ENCODE data around the gene EID3.
"Not testable (repeated sequence)": the region's sequence is repeated elsewhere in the genome, so short reads cannot be mapped to it uniquely, and the experiment has no call there.

EID3 gene

DNA sequence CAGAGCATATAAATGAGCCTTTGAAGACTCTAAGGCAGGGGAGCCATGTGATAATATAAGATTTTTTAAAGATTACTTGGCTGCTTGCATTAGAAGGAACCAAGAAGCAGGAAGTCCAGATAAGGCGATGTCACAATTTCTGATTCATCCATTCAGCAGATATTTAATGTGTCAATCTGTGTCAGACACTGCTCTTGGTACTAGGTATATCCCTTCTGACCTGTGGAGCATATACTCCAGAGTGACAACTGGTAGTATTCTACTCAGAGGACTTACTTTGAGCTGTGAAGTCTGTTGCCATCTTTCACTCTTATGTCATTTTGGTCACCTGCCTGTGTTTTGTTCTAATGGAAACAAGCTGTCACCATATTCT lies 10.7 kb downstream of the EID3 start:
- DNase-seq: no peak

DNA sequence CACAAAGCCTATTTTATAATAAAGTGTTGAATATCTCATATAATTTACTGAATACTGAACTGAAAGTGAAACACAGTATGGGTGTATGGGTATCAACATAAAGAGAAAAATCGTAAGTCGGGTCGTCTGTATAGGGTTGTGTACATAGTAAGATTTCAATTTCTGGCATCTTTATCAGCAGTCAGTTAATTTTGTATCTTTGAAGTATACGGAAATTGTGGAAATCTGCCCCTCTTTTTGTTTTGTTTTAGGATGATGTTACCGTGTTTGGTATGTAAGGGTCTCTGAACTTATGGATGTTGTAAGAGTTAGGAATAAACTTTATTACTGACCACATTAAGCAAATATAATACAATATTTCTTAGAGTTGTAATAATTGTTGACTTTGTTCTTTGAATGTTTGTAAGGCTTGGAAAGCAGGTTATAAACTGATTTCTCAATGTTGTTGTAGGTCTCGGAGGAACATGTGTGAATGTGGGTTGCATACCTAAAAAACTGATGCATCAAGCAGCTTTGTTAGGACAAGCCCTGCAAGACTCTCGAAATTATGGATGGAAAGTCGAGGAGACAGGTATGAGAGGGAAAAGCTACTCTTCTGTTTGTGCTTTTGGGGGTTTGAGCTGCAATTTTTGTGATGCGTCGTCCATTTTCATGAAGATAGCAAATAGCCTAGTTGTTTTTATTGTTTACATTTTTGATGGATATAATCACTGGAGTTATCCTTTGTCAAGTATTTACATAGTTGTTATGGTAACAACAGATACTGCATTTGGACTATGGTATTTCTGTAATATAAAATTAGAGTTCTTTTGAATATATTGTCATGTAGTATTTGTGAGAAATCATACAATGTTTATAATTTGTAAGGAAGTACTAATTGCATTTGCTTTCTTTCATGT lies 12.0 kb downstream of the EID3 start:
- no peak for DNase-seq

DNA sequence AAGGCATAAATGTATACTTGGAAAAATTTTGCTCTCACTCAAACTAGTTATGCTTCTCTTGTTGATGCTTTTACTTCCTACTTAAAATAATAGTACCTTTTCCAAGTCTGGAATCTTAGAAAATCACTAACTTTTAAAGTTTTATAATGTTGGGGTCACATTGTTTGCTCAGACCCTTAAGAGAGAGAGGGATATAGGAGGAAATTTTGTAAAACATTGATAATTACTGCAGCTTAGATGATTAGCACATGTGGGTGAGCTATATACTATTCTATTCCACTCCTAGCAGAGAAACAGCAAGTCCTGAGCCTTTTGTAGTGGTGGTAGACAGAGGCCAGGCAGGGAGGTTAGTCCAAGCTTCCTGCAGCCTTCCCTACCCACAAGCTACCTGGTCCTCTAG lies 13.4 kb downstream of the EID3 start:
- DNase-seq: no peak

DNA sequence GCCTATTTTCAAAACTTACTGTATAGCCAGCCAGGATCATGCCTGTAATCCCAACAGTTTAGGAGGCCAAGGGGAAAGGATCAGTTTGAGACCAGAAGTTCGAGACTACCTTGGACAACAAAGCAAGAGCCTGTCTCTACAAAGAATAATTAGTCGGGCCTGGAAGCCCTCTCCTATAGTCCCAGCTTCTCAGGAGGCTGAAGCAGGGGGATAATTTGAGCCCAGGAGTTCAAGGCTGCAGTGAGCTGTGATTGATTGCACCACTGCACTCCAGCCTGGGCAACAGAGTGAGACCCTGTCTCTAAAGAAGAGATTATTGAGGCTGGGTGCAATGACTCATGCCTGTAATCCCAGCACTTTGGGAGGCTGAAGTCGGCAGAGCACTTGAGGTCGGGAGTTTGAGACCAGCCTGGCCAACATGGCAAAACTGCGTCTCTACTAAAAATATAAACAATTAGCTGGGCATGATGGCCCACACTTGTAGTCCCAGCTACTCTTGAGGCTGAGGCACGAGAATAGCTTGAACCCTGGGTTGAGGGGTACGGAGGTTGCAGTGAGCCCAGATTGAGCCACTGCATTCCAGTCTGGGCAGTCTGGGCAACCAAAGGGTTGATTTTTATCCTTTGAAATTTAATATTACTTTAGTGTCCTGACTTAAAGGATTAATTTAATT lies 14.1 kb downstream of the EID3 start:
- no peak for DNase-seq

DNA sequence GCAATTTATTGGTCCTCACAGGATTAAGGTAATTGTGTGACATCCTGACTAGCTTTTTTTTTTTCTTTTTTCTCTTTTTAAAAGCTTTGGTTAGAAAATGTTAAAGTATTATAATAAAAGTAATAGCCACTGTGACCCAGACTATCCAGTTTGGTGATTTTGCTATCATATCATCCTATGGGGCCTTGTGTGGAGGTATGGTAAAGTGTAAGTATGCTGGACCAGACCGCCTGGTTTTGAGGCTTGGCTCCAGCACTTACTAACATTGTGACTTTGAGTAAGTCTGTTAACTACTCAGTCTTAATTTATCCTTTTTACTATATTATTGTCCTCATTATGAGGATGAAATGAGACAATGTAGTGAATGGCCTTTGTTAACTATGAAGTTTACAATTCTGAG lies 15.5 kb downstream of the EID3 start:
- DNase-seq: no peak

DNA sequence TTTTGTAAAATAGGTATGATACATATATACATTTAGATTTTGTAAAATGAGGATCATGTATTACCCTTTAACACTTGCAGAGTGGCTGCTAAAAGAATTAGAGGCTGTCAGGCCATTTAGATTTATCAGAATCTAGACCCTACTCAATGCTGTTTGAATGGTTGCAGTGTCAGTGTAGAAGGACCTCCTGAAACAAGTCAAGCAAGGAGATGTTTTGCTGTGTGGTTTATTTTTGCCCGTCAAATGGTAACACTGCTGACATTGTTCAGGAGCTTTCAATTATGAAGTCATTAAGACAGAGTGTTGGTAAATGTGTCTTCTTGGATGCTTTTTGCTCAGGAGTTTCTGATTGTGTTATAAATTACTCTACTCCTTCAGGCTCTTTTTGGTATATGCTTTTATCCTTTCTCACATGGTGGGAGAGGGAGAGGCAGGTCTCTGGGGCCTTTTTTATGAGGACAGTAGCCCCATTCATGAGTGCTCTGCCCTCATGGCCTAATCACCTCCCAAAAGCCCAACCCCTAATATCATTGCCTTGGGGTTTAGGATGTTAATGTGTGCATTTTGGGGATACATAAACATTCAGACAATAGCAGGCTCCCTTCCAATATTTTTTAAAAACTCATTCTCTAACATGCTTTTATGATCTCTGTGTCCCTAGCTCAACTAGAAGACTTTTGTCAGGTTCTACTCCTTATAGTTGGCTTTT lies 16.5 kb downstream of the EID3 start:
- no peak for DNase-seq

DNA sequence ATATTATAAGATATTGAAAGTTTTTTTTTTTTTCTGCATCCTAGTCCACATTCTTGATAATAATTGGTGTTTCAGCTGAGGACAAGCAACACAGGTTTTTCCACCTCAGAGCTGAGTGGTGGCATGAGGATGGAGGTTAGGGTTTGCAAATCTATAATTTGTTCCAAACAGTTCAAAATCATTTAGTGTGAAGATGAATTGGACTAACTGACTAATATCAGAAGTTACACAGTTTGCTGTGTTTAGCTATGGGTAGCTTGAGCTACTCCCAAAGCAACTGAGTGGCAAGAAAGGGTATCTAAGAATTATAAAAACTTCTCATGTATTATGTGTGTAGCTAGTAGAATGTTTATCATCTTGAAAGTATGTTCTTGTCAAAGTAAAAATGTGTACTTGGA lies 17.1 kb downstream of the EID3 start:
- DNase-seq: no peak

DNA sequence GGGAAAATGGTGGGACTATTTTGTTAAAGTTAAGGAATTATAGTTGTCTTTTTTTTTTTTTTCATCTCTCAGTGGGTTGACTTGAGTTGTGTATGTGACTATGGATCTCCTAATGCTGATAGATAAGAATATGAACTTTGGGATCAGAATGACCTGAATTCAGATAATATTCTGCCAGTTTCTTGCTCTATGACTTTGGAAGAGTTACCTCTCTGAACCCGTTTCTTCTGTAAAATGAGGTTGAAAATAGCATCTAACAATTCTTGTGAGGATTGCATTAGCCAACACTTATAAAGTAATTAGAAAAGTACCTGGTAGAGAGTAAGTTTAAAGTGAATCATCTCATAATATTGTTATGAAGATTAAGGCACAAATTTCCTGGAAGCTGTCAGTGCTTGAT lies 18.4 kb downstream of the EID3 start:
- DNase-seq: no peak

DNA sequence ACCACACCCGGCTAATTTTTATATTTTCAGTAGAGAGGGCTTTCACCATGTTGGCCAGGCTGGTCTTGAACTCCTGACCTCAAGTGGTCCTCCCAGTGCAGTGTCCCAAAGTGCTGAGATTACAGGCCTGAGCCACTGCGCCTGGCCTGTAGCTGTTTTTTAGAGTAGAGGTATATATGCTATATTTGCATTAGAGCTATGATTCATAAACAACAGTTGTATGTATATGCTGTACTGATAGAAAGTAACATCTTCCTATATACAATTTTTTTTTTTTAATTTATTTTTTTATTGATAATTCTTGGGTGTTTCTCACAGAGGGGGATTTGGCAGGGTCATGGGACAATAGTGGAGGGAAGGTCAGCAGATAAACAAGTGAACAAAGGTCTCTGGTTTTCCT lies 19.0 kb downstream of the EID3 start:
- DNase-seq: not testable (repeated sequence)

DNA sequence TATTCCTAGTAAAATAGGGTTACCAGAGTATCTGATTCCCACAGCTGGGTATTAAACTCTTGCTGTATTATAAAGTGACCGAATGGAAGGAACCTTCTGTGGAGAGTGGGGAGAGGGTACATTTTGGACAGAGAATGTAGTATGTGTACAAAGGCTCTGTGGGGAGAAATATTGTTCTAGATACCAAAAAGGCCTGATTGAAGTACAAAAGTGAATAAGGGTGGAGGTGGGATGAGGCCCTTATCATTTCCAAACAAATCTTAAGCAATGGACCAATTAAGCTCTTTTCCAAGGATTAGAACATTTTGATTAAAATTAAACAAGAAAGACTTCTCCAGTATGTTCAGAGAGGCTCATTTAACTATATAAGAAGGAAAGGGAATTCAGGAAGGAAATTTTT lies 20.4 kb downstream of the EID3 start:
- no peak for DNase-seq

DNA sequence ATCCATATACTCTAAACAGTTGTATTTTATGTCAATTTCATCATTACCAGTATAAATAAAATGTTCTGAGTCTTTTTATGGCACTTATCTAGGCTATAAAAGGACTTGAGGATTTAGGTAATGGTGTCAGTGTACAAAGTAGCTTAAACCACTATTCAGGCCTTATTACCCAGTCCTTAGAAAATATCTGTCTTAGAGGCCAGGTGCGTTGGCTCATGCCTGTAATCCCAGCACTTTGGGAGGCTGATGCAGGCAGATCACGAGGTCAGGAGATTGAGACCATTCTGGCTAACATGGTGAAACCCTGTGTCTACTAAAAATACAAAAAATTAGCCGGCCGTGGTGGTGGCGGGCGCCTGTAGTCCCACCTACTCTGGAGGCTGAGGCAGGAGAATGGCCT lies 24.7 kb downstream of the EID3 start:
- not testable (repeated sequence) for DNase-seq

DNA sequence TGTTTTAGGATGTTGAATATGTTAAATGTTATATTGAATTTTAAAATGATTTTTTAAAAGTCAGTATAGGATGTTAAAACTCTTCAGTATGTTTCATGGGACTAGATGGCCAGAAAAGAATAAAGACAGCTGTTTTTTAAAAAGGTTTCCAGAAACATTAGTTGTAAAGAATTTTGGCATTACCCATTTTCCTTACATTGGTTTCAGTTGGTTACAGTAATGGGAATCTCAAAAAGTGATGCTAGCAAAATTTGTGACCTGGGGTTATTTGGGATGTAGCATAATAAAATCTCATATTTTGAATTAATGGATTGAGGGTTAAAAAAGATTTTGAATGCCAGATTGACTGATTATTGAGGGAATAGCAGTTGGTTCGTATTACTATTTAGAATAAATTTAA lies 25.3 kb downstream of the EID3 start:
- DNase-seq: no peak

DNA sequence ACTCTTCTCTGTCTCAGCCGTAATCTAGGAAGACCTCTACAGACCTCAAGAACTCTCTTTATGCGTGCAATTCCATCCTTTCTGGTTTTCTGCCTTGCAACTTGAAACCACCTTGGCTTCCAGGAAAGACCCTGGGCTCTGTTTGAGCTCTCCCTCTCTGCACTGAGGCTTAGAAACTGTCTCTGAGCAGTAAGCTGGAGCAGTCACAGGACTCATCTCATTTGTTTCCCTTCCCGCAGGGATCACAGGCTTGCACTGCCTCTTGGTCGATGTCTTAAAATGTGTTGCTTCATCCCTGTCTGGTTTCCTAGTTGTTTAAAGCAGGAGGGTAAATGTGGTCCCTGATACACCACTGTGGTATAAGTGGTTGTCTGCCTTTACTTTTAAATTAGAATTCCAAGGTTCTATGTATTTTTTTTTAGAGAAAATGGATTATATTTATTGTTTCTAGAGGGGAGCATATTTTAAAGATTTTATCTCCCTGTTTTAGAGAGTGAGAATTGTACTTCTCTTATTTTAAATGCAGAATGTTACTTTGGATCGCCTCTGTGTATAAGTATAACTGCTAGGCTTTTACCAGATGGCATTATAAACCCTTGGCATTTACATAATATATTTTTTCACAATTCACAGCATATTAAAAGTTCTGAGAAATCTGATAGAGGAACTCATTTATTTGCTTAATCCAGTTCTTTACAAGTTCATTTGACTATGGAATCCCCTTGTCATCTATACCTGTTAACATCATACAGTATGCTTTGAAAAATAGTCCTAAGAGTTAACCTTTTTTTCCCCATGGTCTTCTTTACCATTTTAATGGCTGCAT lies 26.4 kb downstream of the EID3 start:
- DNase-seq: no peak

DNA sequence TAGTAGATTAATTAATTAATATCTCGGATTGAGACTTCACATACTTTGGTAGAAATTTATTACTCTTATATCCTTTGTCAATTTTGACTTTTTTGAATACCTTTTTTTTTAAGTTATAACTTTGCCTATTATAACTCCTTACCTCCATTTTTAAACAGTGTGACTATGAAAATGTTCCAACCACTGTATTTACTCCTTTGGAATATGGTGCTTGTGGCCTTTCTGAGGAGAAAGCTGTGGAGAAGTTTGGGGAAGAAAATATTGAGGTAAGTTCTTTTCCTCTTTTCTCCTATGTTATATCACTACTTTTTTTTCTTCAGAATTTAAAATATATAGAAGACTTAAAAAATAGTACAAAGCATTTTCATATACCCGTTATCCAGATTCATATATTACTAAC lies 27.8 kb downstream of the EID3 start:
- DNase-seq: no peak

DNA sequence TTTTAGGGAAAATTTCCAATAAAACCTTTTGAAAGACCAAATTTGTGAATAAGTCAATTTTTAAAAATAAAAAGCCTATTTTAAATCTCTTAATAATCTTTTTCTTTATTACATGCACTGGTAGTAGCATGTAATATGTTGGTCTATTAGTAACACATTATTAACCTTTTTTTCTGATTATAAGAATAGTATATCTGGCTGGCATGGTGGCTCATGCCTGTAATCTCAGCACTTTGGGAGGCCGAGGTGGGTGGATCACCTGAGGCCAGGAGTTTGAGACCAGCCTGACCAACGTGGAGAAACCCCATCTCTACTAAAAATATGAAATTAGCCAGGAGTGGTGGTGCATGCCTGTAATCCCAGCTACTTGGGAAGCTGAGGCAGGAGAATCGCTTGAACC lies 28.7 kb downstream of the EID3 start:
- not testable (repeated sequence) for DNase-seq

DNA sequence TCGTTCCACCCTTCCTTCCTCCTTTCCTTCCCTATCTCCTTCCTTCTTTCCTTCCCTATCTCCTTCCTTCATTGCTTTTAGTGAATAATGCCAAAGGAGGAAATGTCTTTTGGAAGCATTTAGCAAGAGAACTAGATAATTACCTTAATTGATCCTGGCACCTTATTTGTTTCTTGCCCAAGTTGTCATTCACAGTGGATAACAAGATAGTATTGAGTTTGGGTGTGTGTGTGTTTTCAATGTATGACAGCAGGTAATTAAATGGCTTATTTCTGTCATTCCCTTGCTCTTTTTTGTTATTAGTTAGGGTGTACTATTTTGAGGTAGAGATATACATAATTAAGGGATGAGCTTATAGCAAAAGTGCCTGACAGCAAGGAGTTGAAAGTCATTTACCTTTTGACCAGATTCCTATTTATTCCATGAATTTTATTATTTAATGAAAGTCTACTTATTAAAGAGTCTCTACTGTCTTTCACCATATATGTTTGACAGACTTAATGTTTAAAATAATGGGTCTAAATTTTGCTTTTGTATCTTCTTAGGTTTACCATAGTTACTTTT lies 30.2 kb downstream of the EID3 start:
- DNase-seq: no peak

DNA sequence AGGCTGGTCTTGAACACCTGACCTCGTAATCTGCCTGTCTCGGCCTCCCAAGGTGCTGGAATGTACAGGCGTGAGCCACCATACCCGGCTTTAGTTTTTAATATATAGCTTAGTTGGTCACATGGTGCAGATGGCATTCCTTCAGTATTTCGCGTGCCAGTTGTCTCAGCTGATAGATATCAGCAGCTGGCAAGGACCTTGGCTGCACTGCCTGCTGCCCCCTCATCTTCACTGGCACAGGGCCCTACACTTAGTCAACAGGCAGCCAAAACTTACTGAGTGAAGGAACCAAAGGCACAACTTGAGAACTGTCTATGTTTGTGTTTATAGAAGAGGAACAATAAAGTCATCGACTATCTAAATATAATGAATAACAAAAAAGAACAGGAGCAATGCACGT lies 31.0 kb downstream of the EID3 start:
- DNase-seq: no peak

DNA sequence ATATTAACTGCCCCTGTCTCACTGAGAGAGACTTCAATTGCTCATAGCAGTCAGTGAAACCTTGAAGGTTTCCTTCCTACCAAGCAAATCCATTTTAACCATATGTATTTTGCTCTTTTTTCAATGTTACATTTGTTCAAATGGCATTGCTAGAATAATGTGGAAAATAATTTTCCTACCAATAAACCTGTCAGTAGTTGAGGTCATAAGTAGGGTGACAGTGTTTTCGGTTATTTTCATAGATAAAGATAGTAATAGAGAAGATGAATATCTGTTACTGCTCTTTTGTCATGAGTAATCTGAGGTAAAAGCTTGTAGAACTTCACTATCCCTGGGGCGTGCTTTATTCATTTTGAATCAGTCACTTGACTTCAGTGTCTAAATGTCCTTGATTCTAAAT lies 32.6 kb downstream of the EID3 start:
- DNase-seq: no peak

DNA sequence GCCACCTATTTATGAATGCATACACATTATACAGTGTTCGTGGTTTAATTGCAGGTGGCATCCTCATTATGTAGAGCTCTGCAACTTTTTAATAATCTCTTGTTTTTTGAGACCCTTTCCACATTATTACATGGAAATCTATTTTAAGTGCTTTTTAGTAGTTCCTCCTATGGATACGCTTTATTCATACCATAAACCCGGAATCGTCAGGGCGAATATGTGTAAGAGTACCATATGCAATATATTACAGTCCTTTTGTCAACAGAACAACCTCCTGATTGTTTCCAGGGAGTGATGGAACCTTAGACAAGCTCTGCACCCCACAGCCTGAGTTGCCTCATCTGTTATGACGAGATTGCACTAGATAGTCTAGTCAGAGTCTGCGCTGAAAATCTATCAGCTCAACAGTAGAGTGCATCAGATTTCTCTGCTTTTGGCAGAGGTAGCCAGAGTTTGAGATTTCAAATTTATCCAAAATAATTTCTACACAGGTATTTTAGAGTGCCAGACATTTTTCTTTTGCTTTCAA lies 33.6 kb downstream of the EID3 start:
- DNase-seq: no peak

DNA sequence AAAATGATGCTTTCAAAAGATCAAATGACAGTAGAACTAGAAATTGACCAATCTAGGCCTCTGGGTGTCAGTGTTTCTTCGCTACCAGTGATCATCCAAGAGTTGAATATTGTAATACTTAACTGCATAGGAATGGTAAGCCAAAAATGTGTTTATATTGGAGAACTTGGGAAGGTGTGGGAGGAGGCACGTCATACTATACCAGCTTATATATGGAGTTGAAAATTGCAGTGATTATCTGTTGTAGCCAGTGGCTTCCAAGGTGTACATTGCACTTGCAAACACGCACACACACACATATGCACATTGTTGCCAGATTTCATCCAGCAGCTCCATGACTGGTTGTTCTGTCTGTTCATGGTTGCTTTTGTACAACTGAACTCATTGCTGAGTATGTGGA lies 36.1 kb downstream of the EID3 start:
- no peak for DNase-seq

DNA sequence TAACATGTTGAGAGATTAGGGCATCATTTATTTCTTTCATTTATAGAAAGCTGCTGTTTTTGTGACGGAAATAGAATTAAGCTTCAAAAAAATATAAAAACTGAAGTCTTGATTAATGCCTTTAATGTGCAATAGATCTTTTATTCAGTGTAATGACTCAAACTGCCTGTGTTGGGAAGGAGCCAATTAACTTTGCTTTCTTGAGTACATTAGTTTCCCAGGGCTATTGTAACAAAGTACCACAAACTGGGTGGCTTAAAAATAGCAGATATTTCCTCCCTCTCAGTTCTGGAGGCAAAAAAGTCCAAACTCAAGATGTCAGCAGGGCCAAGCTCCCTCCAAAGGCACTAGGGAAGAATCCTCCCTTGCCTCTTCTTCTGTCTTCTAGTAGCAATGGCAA lies 36.6 kb downstream of the EID3 start:
- DNase-seq: no peak

DNA sequence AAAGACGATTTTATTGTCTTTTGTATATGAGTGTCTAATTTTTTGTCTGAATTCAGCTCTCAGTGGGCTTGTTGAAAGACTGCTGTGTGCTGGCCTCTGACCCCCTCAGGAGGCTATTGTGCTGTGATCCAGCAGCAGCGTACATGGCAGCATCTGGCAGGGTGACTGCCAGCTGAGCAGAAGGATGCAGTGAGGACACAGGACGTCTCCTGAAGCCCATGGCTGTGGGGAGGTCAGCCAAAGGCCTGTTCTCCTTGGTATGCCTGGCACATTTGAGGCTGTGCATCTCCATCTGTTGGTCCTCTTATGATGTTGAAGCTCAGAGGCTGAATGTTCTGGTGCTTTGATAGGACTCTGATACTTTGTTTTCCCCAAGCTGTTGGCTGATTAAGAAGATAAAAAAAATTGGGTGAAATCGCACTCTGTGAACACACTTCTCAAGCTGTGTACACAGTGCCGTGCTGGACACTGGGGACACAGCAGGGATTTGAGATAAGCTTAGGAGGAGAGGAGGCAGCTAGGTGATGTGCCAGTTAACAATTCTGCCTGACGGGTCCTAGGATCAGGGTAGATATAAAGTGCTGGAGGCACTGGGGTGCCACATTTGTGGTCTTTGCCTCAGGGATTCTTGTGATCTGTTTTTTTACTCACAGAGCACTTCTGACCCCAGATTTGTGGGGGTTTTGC lies 37.5 kb downstream of the EID3 start:
- DNase-seq: no peak
